Activated CD4-positive, CD25-positive, alpha-beta regulatory T cell treated with anti-CD3 and anti-CD28 coated beads, Interleukin-2, amount 50 U/mL, for 24 hours (primary cell): ENCODE data around the gene TFR2.

Experiments used
- ATAC-seq, 2 donors: fragments of 150-1000 bp; cut with Tn5 transposase; one replicate each; pipeline ENCODE4 v1.10.0; 2021; ENCODE audit warnings: mild to moderate bottlenecking in 1 of 2, moderate library complexity in 1 of 2

The TFR2 gene

DNA sequence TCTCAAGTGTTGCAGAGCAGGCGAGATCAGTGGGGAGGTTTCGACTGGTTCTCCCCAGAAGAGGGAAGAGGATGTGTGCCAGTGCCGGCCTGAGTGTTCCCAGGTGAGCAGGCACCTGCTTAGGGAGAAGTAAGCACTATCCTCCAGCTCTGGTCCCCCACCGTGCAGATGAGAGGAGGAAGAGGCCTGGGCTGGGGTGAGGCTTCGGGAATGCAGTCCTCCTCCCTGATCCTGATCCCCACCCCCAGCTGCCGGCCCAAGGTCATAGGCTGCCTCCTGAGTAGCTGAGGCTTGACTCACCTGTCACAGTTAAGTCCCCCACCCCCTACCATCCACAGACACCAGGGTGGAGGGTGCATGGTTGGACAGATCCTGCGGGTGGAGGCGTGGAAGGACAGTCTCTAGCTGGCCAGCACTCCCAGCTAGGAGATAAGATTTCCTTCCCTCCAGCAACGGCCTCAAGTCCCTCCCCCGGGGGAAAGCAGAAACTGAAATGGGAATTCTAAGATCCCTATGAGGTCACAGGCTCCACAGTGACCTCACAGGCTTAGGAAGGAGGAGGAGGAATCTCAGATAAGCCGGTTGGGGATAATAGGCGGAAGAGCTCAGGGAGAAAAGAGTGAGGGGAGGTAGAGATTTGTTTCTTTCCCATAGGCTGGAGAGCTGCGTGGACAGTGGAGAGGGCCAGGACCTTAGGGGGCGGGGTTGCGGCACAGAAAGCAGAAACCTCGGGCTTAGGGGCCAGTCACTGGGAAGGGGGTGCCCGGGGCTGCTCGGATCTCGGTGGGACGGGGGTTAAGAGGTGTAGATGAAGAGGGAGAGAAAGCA is 56.5 kb downstream of the TFR2 start:
- ATAC-seq = no peak

- no peak for ATAC-seq
These were observed 57.2 kb downstream of the TFR2 start for GRCh38 chr7:100584054-100584682.

- no peak for ATAC-seq
These were observed 58.0 kb downstream of the TFR2 start for GRCh38 chr7:100583132-100584053.

DNA sequence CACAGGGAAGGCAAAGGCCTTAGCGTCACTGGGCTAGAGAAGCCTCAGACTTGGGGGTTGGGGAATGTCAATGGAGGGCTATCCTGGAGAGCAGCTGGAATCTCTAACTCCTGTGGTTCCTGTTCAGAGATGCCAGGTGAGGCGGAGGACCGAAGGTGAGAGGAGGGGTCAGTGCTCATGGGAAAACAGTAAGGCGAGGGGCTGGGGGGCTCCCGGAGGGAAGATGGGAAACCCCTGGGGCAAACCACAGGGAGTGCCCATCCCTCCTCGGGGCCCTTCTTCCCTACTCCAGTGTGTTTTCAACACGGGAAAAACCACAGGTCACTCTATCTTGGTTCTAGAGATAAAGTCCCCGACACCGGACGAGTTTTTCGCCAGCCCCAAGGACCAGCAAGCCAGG is 58.7 kb downstream of the TFR2 start:
- no peak for ATAC-seq

DNA sequence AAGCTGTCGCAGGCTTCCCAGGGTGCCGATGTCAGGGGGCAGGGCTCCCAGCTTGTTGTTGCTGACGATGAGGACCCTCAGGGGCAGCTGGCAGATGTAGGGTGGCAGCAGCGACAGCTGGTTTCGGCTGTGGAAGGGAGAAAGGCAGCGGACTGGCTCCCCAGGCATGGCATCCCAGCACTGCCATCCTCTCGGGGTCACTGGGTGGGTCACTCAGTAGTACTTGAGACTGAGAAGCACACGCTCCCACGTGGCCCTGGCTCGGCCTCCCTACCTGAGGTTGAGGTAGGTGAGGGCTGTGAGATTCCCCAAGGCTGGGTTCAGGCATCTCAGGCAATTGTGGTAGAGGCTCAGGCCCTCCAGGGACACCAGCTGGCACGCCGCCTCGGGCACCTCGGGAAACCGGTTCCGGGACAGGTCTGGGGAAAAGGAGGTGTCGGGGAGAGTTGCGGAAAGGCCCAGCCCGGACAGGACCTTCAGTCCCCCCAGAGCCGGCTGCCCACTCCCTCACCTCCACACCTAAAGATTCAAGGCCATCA is 59.2 kb downstream of the TFR2 start:
- ATAC-seq = no peak

- ATAC-seq = no peak
These were observed 60.7 kb downstream of the TFR2 start for GRCh38 chr7:100580466-100581283.

DNA sequence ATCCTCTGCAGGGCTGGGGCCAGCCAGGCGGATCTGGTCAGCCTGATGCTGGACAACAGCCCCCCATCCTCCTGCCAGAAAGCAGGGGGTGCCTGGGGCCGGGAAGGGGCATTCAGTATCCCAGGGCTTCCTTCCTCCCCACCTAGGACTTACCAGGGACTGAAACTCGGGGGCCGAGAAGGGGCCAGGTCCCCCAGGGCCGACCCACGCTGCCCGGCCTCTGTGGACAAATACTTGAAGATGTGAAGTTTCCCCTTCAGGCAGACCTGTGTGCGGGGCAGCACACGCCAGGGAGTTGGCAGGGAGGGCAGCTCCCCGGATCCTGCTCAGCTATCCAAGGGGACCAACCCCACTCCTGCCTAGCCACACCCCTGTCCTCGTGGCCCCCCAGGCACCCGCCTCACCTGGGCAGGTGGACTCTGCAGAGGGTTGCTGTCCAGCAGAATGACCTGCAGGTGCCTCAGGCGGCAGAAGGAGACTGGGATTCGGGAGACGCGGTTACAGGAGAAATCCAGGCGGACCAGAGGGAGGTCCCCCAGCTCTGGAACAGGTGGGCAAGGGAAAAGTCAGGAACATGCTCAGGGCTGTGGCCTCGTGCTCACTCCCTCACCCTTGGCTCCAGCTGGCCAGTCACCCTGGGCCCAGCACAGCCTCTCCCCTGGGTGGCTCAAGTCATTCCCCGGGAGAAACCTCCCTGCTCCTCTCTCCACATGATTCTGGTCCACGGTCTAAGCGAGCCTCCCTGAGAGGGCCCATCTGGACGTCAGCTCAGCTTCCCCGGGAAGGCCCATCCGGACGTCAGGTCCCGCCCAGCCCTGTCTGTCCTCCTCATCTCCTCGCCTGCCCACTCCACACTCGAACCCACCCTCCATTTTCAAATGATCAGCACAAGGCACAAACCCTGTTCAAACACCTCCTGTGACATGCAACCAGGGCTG is 62.8 kb downstream of the TFR2 start:
- no peak for ATAC-seq

DNA sequence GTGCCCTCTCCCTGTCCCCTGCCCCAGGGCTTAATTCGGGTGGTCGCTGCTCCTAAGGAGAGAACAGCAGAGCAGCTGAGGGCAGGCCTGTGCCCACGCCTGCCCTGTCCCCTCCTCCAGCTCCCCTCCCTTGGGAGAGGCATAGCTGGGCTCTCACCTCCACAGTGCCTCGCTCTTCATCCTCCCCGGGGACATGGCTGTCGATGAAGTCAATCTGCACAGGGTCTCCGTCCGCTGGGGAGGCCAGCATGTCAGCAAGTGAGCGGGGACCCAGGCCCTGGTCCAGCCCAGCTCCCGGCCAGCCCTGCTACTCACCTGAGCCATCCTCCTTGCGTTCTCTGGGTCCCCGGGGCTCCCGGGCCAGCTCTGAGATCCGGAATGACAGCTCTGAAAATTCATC is 63.8 kb downstream of the TFR2 start:
- no peak for ATAC-seq

DNA sequence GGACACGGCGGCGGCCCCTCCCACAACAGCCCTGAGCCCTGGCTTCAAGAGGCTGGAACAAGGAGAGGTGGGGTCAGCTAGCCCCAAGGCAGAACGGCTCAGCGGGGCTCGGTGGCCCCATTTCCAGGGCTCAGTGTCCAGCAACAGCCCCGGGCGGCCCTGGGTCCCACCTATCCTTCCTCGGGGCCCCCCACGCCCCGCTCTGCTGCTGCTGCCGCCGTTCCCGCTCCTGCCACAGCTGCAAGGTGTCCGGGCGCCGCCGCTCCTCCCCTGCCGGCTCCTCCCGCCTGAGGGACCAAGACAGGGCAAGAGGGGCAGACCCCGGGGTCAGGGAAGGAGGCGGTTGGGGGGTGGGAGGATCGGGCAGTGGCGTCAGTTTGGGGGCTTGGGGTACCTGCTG is 64.2 kb downstream of the TFR2 start:
- ATAC-seq = no peak

DNA sequence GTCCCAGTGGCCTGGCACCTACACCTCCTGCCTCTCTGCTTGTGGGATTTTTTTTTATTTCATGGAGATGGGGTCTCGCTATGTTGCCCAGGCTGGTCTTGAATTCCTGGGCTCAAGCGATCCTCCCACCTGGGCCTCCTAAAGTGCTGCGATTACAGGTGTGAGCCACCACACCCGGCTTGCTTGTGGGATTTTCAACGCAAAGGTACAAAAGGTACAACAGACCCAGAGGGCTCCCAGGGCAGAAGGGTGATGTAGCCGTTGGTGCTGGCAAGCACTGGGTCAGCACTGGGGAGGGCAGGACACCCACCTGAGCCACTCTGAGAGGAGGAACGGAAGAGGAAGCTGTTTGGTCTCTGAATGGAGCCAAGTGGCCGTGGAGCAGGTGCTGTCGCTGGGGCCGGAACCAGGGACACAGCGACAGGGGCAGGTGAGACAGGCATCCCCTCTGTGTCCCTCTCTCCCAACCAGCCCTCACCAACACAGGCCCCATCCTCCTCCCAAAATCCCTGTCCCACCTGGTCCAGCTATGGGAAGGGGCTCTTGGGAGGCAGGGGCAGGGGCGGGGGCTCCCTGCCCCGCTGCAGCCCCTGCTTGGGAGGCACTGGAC is 64.9 kb downstream of the TFR2 start:
- ATAC-seq = no peak

GRCh38 chr7:100575746-100576383 is 65.5 kb downstream of the TFR2 start:
- ATAC-seq = no peak

DNA sequence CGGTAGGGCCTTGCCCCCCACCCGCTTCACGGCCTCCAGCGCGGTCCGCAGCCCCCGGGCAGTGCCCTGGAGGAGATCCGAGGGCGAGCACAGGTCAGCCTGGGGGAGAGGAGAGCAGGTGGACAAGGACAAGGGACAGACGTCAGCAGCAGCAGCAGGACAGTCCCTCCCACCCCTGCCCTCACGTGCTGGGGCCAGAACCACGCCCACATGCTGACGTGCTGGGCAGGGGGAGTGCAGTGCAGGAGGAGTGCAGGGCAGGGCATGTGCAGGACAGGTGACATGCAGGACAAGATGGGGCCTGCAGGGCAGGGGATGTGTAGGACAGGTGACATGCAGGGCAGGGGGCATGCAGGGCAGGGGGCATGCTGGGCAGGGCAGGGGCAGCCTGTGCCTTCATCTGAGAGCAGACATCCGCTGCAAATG is 66.1 kb downstream of the TFR2 start:
- ATAC-seq = no peak

DNA sequence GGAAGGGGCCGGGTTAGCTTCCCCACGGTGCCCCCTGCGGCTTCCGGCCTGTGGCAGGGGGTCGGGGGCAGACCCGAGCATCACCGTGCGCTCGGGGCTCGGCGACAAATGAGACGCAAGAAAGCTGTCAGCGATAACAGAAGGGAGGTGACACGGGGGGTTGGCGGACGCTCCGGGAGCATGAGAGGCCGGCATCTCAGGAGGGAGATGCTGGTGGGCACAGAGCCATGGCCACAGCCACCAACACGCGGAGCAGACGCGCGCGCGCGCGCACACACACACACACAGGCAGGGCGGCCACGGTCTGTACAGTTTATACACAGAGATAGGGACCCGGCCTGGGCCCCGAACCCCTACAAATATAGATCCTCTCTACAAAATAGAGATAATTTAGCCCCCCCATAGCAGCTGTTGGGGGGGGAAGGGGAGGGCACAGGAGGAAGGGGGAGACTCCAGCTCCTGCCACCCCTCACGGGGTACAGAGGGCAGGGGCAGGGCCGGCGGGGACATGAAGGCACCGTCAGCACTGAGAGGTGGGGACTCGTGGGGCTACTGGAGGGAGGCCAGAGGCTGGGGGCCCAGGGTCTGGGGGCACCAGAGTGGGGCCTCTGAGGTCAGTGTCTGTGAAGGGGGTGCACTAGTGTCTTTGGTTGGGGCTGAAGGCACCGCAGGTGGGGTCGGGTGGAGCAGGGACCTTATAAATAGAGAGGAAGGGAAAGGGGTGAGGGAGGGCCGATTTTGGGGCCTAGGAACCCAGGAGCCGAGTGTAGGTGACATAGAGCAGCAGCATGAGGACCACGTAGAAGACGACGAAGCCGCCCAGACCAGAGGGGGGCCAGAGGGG is 66.8 kb downstream of the TFR2 start:
- ATAC-seq = no peak

GRCh38 chr7:100573691-100574361 is 67.5 kb downstream of the TFR2 start, which contains the start of gene SAP25:
Gene SAP25, minus strand, starts transcription at chr7:100573900. Its CDS starts 158 bp downstream, at chr7:100573742.
- ATAC-seq = no peak

GRCh38 chr7:100572949-100573675 is 68.2 kb downstream of the TFR2 start:
- ATAC-seq = no peak

DNA sequence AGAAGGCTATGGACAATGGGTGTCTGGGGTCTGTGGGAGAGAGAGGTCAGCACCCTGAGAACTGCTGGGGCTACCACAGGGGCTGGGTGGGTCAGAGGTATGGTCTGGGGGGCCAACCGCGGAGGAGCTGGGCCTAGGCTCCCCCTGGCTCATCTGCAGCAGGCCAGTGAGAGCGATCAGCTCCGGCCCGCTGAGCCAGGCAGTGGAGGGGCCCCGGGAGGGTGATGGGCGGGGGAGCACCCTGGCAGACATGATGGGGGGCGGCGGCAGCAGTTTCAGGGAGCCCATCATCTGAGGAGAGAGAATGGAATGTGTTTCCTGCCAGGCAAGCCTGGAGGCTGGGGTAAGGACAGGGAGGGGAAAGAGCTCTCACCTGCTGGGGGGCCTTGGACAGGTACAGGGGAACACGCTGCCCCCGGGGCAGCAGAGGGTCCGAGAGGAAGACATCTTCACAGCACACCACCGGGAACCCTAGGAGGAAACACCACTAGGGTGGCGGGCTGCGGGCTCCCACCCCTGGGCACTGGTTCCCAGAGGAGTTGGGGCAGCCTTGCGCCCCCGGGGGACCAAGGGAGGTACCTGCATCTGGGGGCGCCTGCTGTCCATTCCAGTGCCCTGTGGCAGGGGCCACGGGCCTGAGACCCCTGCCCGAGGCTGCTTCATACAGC is 68.9 kb downstream of the TFR2 start:
- ATAC-seq = no peak

- ATAC-seq = no peak
These were observed 69.6 kb downstream of the TFR2 start for GRCh38 chr7:100571829-100572116.
